Lung (tissue), 16 donors: ENCODE measurements around the gene NHS. TPM values are rescaled to one million over a fixed set of nuclear protein-coding genes. Genes with fewer than 3 reads are reported as not detected.

Source experiments
- ATAC-seq: fragments of 200-7000 bp; cut with Tn5 transposase; one replicate; pipeline ENCODE4 v1.9.1; 2020; ENCODE audit warnings: moderate number of reproducible peaks; ENCODE audit not compliant: insufficient read depth, low FRiP score
- DNase-seq, 3 donors: peaks; one replicate each; pipeline ENCODE4 v3.0.0-alpha.2; 2013 to 2017
- H3K27ac ChIP-seq, 2 donors: one replicate each; pipeline ENCODE4 v1.5.1; 2013; ENCODE audit warnings: mild to moderate bottlenecking in 2 of 2, moderate library complexity in 2 of 2, control low read depth in 1 of 2, inconsistent platforms in 1 of 2, low read depth in 1 of 2, low read length in 1 of 2
- H3K27me3 ChIP-seq, 3 donors: one replicate each; pipeline ENCODE4 v1.5.1; 2013; ENCODE audit warnings: low read length in 2 of 3; ENCODE audit not compliant: control insufficient read depth in 3 of 3, insufficient read depth in 3 of 3
- H3K36me3 ChIP-seq, 4 donors: one replicate each; pipeline ENCODE4 v1.5.1; 2013; ENCODE audit warnings: low read length in 4 of 4, mild to moderate bottlenecking in 1 of 4, moderate library complexity in 1 of 4; ENCODE audit not compliant: control insufficient read depth in 4 of 4, insufficient read depth in 4 of 4
- H3K4me1 ChIP-seq, 5 donors: one replicate each; pipeline ENCODE4 v1.5.1; 2013; ENCODE audit warnings: low read length in 5 of 5, mild to moderate bottlenecking in 2 of 5, moderate library complexity in 1 of 5; ENCODE audit not compliant: control insufficient read depth in 5 of 5, insufficient read depth in 5 of 5
- H3K4me3 ChIP-seq: one replicate; pipeline ENCODE4 v1.5.1; 2013; ENCODE audit warnings: mild to moderate bottlenecking, control low read depth, moderate library complexity
- H3K9ac ChIP-seq, 2 donors: one replicate each; pipeline ENCODE4 v1.5.1; 2013; ENCODE audit warnings: low read length in 2 of 2, control low read depth in 1 of 2; ENCODE audit not compliant: insufficient read depth in 1 of 2
- H3K9me3 ChIP-seq, 4 donors: one replicate each; pipeline ENCODE4 v1.5.1; 2013; ENCODE audit warnings: low read length in 3 of 4, mild to moderate bottlenecking in 1 of 4, moderate library complexity in 1 of 4; ENCODE audit not compliant: control insufficient read depth in 4 of 4, insufficient read depth in 3 of 4
- WGBS, 2 donors: extraction: QIAGEN DNeasy Blood & Tissue Kit; methylation state at CpG; one replicate each; pipeline ENCODE4 v1.1.7; 2013; 5-methylcytosine and 5-hydroxymethylcytosine counted together
- long read RNA-seq, 5 donors: transcript quantifications; one replicate each; lab custom pipeline, GENCODE V29; 2026
- polyA plus RNA-seq, 2 donors: library from polyadenylated mRNA; stranded (reverse); fragments of 200-250 nt; gene quantifications; one replicate each; pipeline ENCODE4 v1.2.1, GENCODE V29; 2013
- total RNA-seq, 2 donors: library from RNA; depleted of rRNA in 1 of 2; stranded (reverse); fragments of >200 nt in 1 of 2; gene quantifications; one replicate each; pipeline ENCODE4 v1.2.1, GENCODE V29; 2014 to 2021
- TF ChIP-seq, protein P1 (sequence below): IDR thresholded peaks from 2 replicates; pipeline ENCODE4 v1.5.1; 2012; ENCODE audit warnings: mild to moderate bottlenecking; ENCODE audit errors: control extremely low read depth, extremely low read depth
- donor health status: control.
- donor health status: control.
- donor health status: Bipolar disorder and iron deficiency.
- donor health status: healthy.
- donor health status: DM: yes; HTN: yes; CAD: no.

Gene NHS
- total RNA-seq: 1 to 10 TPM; 1.9 to 2.0 TPM
- polyA plus RNA-seq: under 1 TPM; 0.46 to 0.93 TPM
- long read RNA-seq, donor 1: 0 reads
- long read RNA-seq, donor 2: 0 reads
- long read RNA-seq, donor 3: 0 reads
- long read RNA-seq, donor 4: 0 reads
- long read RNA-seq, donor 5: 0 reads

GRCh38 chrX:17374619-17375366, at the start of gene NHS:
TSS of gene NHS (plus strand) at chrX:17375200. CDS start at chrX:17375758, 558 bp downstream.
- H3K27ac ChIP-seq: no peak within 1 kb of the TSS
- TF ChIP-seq, protein P1, sequence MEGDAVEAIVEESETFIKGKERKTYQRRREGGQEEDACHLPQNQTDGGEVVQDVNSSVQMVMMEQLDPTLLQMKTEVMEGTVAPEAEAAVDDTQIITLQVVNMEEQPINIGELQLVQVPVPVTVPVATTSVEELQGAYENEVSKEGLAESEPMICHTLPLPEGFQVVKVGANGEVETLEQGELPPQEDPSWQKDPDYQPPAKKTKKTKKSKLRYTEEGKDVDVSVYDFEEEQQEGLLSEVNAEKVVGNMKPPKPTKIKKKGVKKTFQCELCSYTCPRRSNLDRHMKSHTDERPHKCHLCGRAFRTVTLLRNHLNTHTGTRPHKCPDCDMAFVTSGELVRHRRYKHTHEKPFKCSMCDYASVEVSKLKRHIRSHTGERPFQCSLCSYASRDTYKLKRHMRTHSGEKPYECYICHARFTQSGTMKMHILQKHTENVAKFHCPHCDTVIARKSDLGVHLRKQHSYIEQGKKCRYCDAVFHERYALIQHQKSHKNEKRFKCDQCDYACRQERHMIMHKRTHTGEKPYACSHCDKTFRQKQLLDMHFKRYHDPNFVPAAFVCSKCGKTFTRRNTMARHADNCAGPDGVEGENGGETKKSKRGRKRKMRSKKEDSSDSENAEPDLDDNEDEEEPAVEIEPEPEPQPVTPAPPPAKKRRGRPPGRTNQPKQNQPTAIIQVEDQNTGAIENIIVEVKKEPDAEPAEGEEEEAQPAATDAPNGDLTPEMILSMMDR: no peak
- DNase-seq (peak; percentile 81 to 83 (median 83)), ATAC-seq (peak; percentile 54)
- H3K27me3 ChIP-seq: peaks cover 3 to 43% (median 23%) of the 10 kb centered on the region in 3 donors
- H3K4me1 ChIP-seq: peaks cover 0 to 13% (median 0%) of the 10 kb centered on the region in 5 donors
- H3K36me3 ChIP-seq: no peaks in the 10 kb centered on the region
- WGBS, 2 donors: 2 to 29% methylated on average over 22 to 52 of the region's 52 CpGs
- H3K9me3 ChIP-seq: peaks cover 0 to 7% (median 0%) of the 10 kb centered on the region in 4 donors
- no peak within 1 kb of the TSS for H3K9ac ChIP-seq
- H3K4me3 ChIP-seq: peak within 1 kb of the TSS; percentile 24

DNA sequence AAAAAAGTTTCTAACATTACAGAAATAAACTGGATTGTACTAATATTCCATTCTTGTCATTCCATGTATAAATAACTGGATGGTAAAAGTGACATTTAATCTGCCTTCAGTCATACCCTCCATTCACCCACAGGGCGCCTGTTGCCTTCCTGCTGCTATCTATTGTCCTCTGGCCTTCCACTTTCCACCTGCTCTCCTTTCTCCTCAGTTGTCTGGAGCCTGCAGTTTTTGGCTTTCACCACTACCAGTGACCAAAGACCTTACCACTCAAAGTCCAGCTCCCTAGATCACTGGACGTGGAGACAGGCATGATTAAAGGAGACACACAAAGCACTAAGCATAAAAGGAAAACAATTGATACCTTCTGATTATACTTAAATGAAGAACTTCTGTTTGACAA, 46.2 kb upstream of the NHS start:
- Histone ChIP-seq H3K9me3 (no peaks in the 10 kb centered on the region), H3K36me3 (no peaks in the 10 kb centered on the region), H3K9ac (no peak overlapping the region), H3K4me1 (peaks cover 0 to 2% (median 0%) of the 10 kb centered on the region in 5 donors), H3K4me3 (no peak overlapping the region), H3K27ac (no peak overlapping the region), H3K27me3 (peaks cover 0 to 15% (median 13%) of the 10 kb centered on the region in 3 donors)
- DNase-seq (no peak), ATAC-seq (no peak)
- 59 to 90% methylated on average over 2 of the region's 2 CpGs for WGBS, 2 donors
- TF ChIP-seq, protein P1: no peak

DNA sequence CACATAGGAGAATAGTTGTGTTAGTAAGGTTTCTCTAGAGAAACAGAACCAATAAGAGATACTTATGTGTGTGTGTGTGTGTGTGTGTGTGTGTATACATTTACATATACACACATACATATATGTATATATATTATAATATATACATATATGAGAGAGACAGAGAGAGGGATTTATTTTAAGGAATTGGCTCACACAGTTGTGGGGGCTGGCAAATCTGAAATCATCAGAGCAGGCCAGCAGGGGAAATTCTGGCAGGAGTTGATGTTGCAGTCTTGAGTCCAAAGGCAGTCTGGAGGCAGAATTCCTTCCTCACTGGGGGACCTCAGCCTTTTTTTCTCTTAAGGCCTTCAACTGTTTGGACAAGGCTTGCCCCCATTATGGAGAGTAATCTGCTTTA, 38.6 kb upstream of the NHS start:
- H3K27ac ChIP-seq: no peak overlapping the region
- H3K27me3 ChIP-seq: peaks cover 0 to 17% (median 9%) of the 10 kb centered on the region in 3 donors
- ATAC-seq (no peak), DNase-seq (peak in 2 of 3 donors; percentile 10 to 24)
- peaks cover 0 to 1% (median 0%) of the 10 kb centered on the region in 4 donors for H3K9me3 ChIP-seq
- no peak overlapping the region for H3K9ac ChIP-seq
- H3K4me3 ChIP-seq: no peak overlapping the region
- H3K4me1 ChIP-seq: peaks cover 0 to 9% (median 0%) of the 10 kb centered on the region in 5 donors
- H3K36me3 ChIP-seq: no peaks in the 10 kb centered on the region
- TF ChIP-seq, protein P1: no peak
